Endodermal cell (in vitro differentiated cells): ENCODE results near the gene COIL. TPM values are rescaled to one million over a fixed set of nuclear protein-coding genes. Genes with fewer than 3 reads are reported as not detected.

Experiments used
- DNase-seq: peaks from one replicate; pipeline ENCODE4 v3.0.0-alpha.2; 2017
- H3K27ac ChIP-seq: 2 replicates; pipeline ENCODE4 v1.5.1; 2013; ENCODE audit warnings: mild to moderate bottlenecking, low read depth, low read length, moderate library complexity
- H3K27me3 ChIP-seq: 2 replicates; pipeline ENCODE4 v1.6.1; 2013; ENCODE audit warnings: mild to moderate bottlenecking, low read length, moderate library complexity; ENCODE audit not compliant: insufficient read depth, control insufficient read depth, poor library complexity, severe bottlenecking
- H3K36me3 ChIP-seq: 2 replicates; pipeline ENCODE4 v1.7.0; 2013; ENCODE audit warnings: mild to moderate bottlenecking, low read length, moderate library complexity; ENCODE audit not compliant: control insufficient read depth, insufficient read depth
- H3K4me1 ChIP-seq: one replicate; pipeline ENCODE4 v1.7.0; 2013; ENCODE audit warnings: low read length; ENCODE audit not compliant: control insufficient read depth, insufficient read depth
- H3K4me3 ChIP-seq: 2 replicates; pipeline ENCODE4 v1.5.1; 2013; ENCODE audit warnings: mild to moderate bottlenecking, low read length, moderate library complexity
- H3K9ac ChIP-seq: 2 replicates; pipeline ENCODE4 v1.6.1; 2013; ENCODE audit warnings: mild to moderate bottlenecking, low read length, moderate library complexity; ENCODE audit not compliant: poor library complexity, severe bottlenecking; ENCODE audit errors: extremely low read depth
- H3K9me3 ChIP-seq: 2 replicates; pipeline ENCODE4 v1.6.1; 2013; ENCODE audit warnings: mild to moderate bottlenecking, low read length, moderate library complexity; ENCODE audit not compliant: control insufficient read depth
- H3K27ac Mint-ChIP-seq: 2 replicates; pipeline ENCODE4 v1.8.0; 2020; ENCODE audit warnings: mixed read lengths
- H3K27me3 Mint-ChIP-seq: 2 replicates; pipeline ENCODE4 v1.8.0; 2021; ENCODE audit warnings: mild to moderate bottlenecking, mixed read lengths; ENCODE audit not compliant: insufficient read depth
- H3K36me3 Mint-ChIP-seq: 2 replicates; pipeline ENCODE4 v1.8.0; 2020; ENCODE audit warnings: low read depth, mixed read lengths
- H3K4me1 Mint-ChIP-seq: 2 replicates; pipeline ENCODE4 v1.8.0; 2020; ENCODE audit warnings: mixed read lengths
- H3K4me3 Mint-ChIP-seq: 2 replicates; pipeline ENCODE4 v1.8.0; 2020; ENCODE audit warnings: mild to moderate bottlenecking, moderate library complexity, mixed read lengths
- H3K9me3 Mint-ChIP-seq: 2 replicates; pipeline ENCODE4 v1.8.0; 2020; ENCODE audit warnings: mild to moderate bottlenecking, mixed read lengths
- CTCF ChIP-seq: fragments of 200-600 bp; sonication (generic); conservative IDR thresholded peaks from 2 replicates; pipeline ENCODE4 v1.5.0; 2021; ENCODE audit warnings: antibody characterized with exemption, mild to moderate bottlenecking
- WGBS, 2 experiments: methylation state at CpG; one replicate each; pipeline versions ENCODE4 v1.1.5 to v1.1.7; 2013; ENCODE audit warnings: missing lambda C conversion rate in 2 of 2, mixed read lengths in 1 of 2; ENCODE audit not compliant: insufficient coverage in 1 of 2, insufficient read length in 1 of 2; 5-methylcytosine and 5-hydroxymethylcytosine counted together
- total RNA-seq, 2 donors: library from RNA; stranded (reverse); fragmentation: NEBNext Ultra II Directional in 1 of 2; extraction: Animal tissue kit (Norgen Biotek cat#: 25700) in 1 of 2; gene quantifications; 2 replicates in 1 of 2; 3 replicates in 1 of 2; pipeline ENCODE4 v1.2.1, GENCODE V29; 2021

The COIL gene
- total RNA-seq, 2 donors from 2014 or later = 18.2 to 19.2 TPM

- Mint-ChIP-seq H3K4me1 (peaks cover 14% of the 10 kb centered on the region), H3K9me3 (peaks cover 2% of the 10 kb centered on the region), H3K27ac (no peak overlapping the region), H3K36me3 (peaks cover 39% of the 10 kb centered on the region), H3K27me3 (peaks cover 8% of the 10 kb centered on the region), H3K4me3 (no peak overlapping the region)
- DNase-seq = no peak
- Histone ChIP-seq H3K4me3 (no peak overlapping the region), H3K36me3 (peaks cover 13% of the 10 kb centered on the region), H3K27me3 (peaks cover 14% of the 10 kb centered on the region), H3K4me1 (no peaks in the 10 kb centered on the region), H3K27ac (no peak overlapping the region), H3K9ac (no peak overlapping the region), H3K9me3 (no peaks in the 10 kb centered on the region)
- TF ChIP-seq CTCF = no peak
- WGBS, 2 experiments = 88 to 92% methylated on average over 9 of the region's 9 CpGs
Measured at GRCh38 chr17:56908001-56908542, 52.8 kb downstream of the COIL start.

- H3K27me3 Mint-ChIP-seq = no peaks in the 10 kb centered on the region
- Histone ChIP-seq H3K36me3 (peaks cover 13% of the 10 kb centered on the region), H3K9me3 (no peaks in the 10 kb centered on the region), H3K27ac (no peak overlapping the region), H3K27me3 (no peaks in the 10 kb centered on the region), H3K4me3 (no peak overlapping the region), H3K9ac (no peak overlapping the region), H3K4me1 (no peaks in the 10 kb centered on the region)
- no peak overlapping the region for H3K4me3 Mint-ChIP-seq
- peaks cover 13% of the 10 kb centered on the region for H3K4me1 Mint-ChIP-seq
- H3K36me3 Mint-ChIP-seq = peaks cover 52% of the 10 kb centered on the region
- no peak for DNase-seq
- no peak for TF ChIP-seq CTCF
- WGBS, 2 experiments = 83 to 85% methylated on average over 2 to 5 of the region's 5 CpGs
- no peak overlapping the region for H3K27ac Mint-ChIP-seq
- peaks cover 2% of the 10 kb centered on the region for H3K9me3 Mint-ChIP-seq
Measured at GRCh38 chr17:56903560-56903959, 57.3 kb downstream of the COIL start.

- no peaks in the 10 kb centered on the region for H3K27me3 Mint-ChIP-seq
- Histone ChIP-seq H3K27me3 (no peaks in the 10 kb centered on the region), H3K4me1 (no peaks in the 10 kb centered on the region), H3K4me3 (no peak overlapping the region), H3K9me3 (no peaks in the 10 kb centered on the region), H3K36me3 (peaks cover 16% of the 10 kb centered on the region), H3K27ac (no peak overlapping the region), H3K9ac (no peak overlapping the region)
- DNase-seq = peak; percentile 45
- no peak overlapping the region for H3K27ac Mint-ChIP-seq
- peaks cover 2% of the 10 kb centered on the region for H3K9me3 Mint-ChIP-seq
- no peak for TF ChIP-seq CTCF
- H3K4me3 Mint-ChIP-seq = no peak overlapping the region
- peaks cover 45% of the 10 kb centered on the region for H3K36me3 Mint-ChIP-seq
- WGBS, 2 experiments = 90 to 94% methylated on average over 2 to 4 of the region's 4 CpGs
- peaks cover 11% of the 10 kb centered on the region for H3K4me1 Mint-ChIP-seq
Measured at GRCh38 chr17:56902348-56902747, 58.5 kb downstream of the COIL start.
